HepG2 (cell line): ENCODE results near the gene GNB3. TPM values are rescaled to one million over a fixed set of nuclear protein-coding genes. Genes with fewer than 3 reads are reported as not detected.
A peak's percentile ranks its signal among the peaks of the same experiment; 100 is the strongest.

ENCODE experiments used
- ATF2 ChIP-seq: sonication (generic); formaldehyde crosslinking; IDR thresholded peaks from 2 replicates; pipeline ENCODE4 v1.4.0; 2020; ENCODE audit warnings: missing genetic modification reagents
- CHD2 ChIP-seq: IDR thresholded peaks from 2 replicates; pipeline ENCODE4 v1.6.1; 2011; ENCODE audit warnings: low read depth, low read length, improper control_type of control experiment
- DDIT3 ChIP-seq: sonication (generic); formaldehyde crosslinking; IDR thresholded peaks from 2 replicates; pipeline ENCODE4 v1.4.0; 2020; ENCODE audit warnings: mild to moderate bottlenecking, missing genetic modification reagents
- DR1 ChIP-seq: sonication (generic); formaldehyde crosslinking; IDR thresholded peaks from 2 replicates; pipeline ENCODE4 v1.8.0; 2021; ENCODE audit warnings: mild to moderate bottlenecking, missing genetic modification reagents, inconsistent platforms
- E2F1 ChIP-seq: sonication (generic); formaldehyde crosslinking; IDR thresholded peaks from 2 replicates; pipeline ENCODE4 v1.5.0; 2020; ENCODE audit warnings: missing genetic modification reagents
- HNRNPK ChIP-seq: fragments of 200-400 bp; formaldehyde crosslinking; IDR thresholded peaks from 2 replicates; pipeline ENCODE4 v1.6.1; 2018; ENCODE audit warnings: low read length, low read depth, moderate library complexity, mild to moderate bottlenecking; ENCODE audit not compliant: poor library complexity, severe bottlenecking
- HOXA3 ChIP-seq: sonication (generic); formaldehyde crosslinking; IDR thresholded peaks from 2 replicates; pipeline ENCODE4 v1.5.0; 2020; ENCODE audit warnings: missing genetic modification reagents
- HOXA5 ChIP-seq: sonication (generic); formaldehyde crosslinking; IDR thresholded peaks from 2 replicates; pipeline ENCODE4 v1.4.0; 2020; ENCODE audit warnings: missing genetic modification reagents
- NFIB ChIP-seq: sonication (generic); formaldehyde crosslinking; IDR thresholded peaks from 2 replicates; pipeline ENCODE4 v1.9.0; 2021; ENCODE audit warnings: missing genetic modification reagents, mild to moderate bottlenecking, borderline replicate concordance
- PCBP2 ChIP-seq: fragments of 200-400 bp; formaldehyde crosslinking; optimal IDR thresholded peaks from 2 replicates; pipeline ENCODE3; 2018; ENCODE audit warnings: low read length, low read depth; ENCODE audit not compliant: poor library complexity, severe bottlenecking
- POLR2G ChIP-seq: fragments of 200-400 bp; formaldehyde crosslinking; IDR thresholded peaks from 2 replicates; pipeline ENCODE4 v1.6.1; 2018; ENCODE audit warnings: mild to moderate bottlenecking, low read depth, low read length, moderate library complexity
- TFAP4 ChIP-seq: sonication (generic); IDR thresholded peaks from 2 replicates; pipeline ENCODE4 v1.6.1; 2016; ENCODE audit warnings: low read depth, borderline replicate concordance
- YEATS2 ChIP-seq: sonication (generic); formaldehyde crosslinking; IDR thresholded peaks from 2 replicates; pipeline ENCODE4 v1.4.0; 2020; ENCODE audit warnings: missing genetic modification reagents, borderline replicate concordance
- ZBTB39 ChIP-seq: sonication (generic); formaldehyde crosslinking; IDR thresholded peaks from 2 replicates; pipeline ENCODE4 v1.5.0; 2020; ENCODE audit warnings: missing genetic modification reagents
- ZFP90 ChIP-seq: sonication (generic); formaldehyde crosslinking; IDR thresholded peaks from 2 replicates; pipeline ENCODE4 v1.8.0; 2022; ENCODE audit warnings: missing genetic modification reagents, mild to moderate bottlenecking, inconsistent platforms, borderline replicate concordance
- ZNF441 ChIP-seq: sonication (generic); formaldehyde crosslinking; IDR thresholded peaks from 2 replicates; pipeline ENCODE4 v1.7.0; 2021; ENCODE audit warnings: missing genetic modification reagents, borderline replicate concordance
- ZSCAN29 ChIP-seq: sonication (generic); formaldehyde crosslinking; conservative IDR thresholded peaks from 2 replicates; pipeline ENCODE4 v1.4.0; 2020; ENCODE audit warnings: mild to moderate bottlenecking, missing genetic modification reagents
- polyA plus RNA-seq, 8 experiments: library from polyadenylated mRNA; depleted of rRNA in 3 of 8; stranded (reverse) in 7 of 8; unstranded in 1 of 8; fragments of >200 nt; fragmentation: Illumina TruSeq in 4 of 8; extraction: Trizol in 4 of 8; gene quantifications; 2 replicates each; pipeline versions ENCODE4 v1.2.1 to v1.2.3, GENCODE V29; 2011 to 2016; ENCODE audit warnings: low read depth in 4 of 8, missing spikeins in 1 of 8, mixed read lengths in 1 of 8; ENCODE audit not compliant: insufficient read depth in 1 of 8
- total RNA-seq, 5 experiments: library from RNA; depleted of rRNA; stranded (reverse); fragments of >200 nt; fragmentation: Illumina TruSeq; extraction: Trizol; gene quantifications; 2 replicates each; pipeline ENCODE4 v1.2.3, GENCODE V29; 2016; ENCODE audit warnings: low read depth in 1 of 5

Gene GNB3
- total and polyA plus RNA-seq, 2 of the 13 experiments (the other 11 are each of a cell fraction or from before 2014, with no cell fraction given), result 1.3 to 3.6 TPM

- TF ChIP-seq ZFP90 (CRISPR knock-in tag) (peak; percentile 19; the same call in 1 of the 2 replicates), DR1 (peak; percentile 61; the same call in 1 of the 2 replicates), E2F1 (peak; percentile 82), HNRNPK (no peak), TFAP4 (peak; percentile 42; the same call in 1 of the 2 replicates), POLR2G (peak; percentile 84), PCBP2 (no peak), HOXA5 (CRISPR knock-in tag) (0 out of 2 replicates have a peak, but pooled peaks have one; percentile 20), ZBTB39 (CRISPR knock-in tag) (no peak), NFIB (CRISPR knock-in tag) (no peak), ATF2 (CRISPR knock-in tag) (no peak), DDIT3 (CRISPR knock-in tag) (no peak), YEATS2 (no peak), ZNF441 (0 out of 2 replicates have a peak, but pooled peaks have one; percentile 36), ZSCAN29 (CRISPR knock-in tag) (no peak), CHD2 (peak; percentile 68; the same call in 1 of the 2 replicates), HOXA3 (no peak)
Observed at GRCh38 chr12:6851153-6851920, 10.6 kb downstream of the GNB3 start, which contains the start of gene CDCA3 (continued).
